ENCODE data around the gene LRRC75A. TPM values are rescaled to one million over a fixed set of nuclear protein-coding genes. Genes with fewer than 3 reads are reported as not detected.
"Not testable (repeated sequence)": the region's sequence is repeated elsewhere in the genome, so short reads cannot be mapped to it uniquely, and the experiment has no call there.

Gene LRRC75A
- total RNA-seq, 1 donor from 2014 or later: 1.2 TPM

GRCh38 chr17:16452268-16452667, 39.7 kb downstream of the LRRC75A start:
- not testable (repeated sequence) for DNase-seq (ENCODE audit: low read depth in 2 of 2)

GRCh38 chr17:16450028-16450427, 42.0 kb downstream of the LRRC75A start:
- DNase-seq (ENCODE audit: low read depth in 2 of 2): no peak

- no peak for DNase-seq (ENCODE audit: low read depth in 2 of 2)
Observed at GRCh38 chr17:16449121-16449570, 42.8 kb downstream of the LRRC75A start.

- DNase-seq (ENCODE audit: low read depth in 2 of 2): no peak
Observed at GRCh38 chr17:16448490-16448889, 43.5 kb downstream of the LRRC75A start.

- no peak for DNase-seq (ENCODE audit: low read depth in 2 of 2)
Observed at GRCh38 chr17:16447676-16448075, 44.3 kb downstream of the LRRC75A start.

GRCh38 chr17:16446338-16446983, 45.5 kb downstream of the LRRC75A start:
- DNase-seq (ENCODE audit: low read depth in 2 of 2): no peak

- DNase-seq (ENCODE audit: low read depth in 2 of 2): no peak
Observed at GRCh38 chr17:16444258-16444886, 47.6 kb downstream of the LRRC75A start.

- no peak for DNase-seq (ENCODE audit: low read depth in 2 of 2)
Observed at GRCh38 chr17:16443511-16444257, 48.3 kb downstream of the LRRC75A start.

- no peak for DNase-seq (ENCODE audit: low read depth in 2 of 2)
Observed at GRCh38 chr17:16442594-16443510, 49.1 kb downstream of the LRRC75A start.

- no peak for DNase-seq (ENCODE audit: low read depth in 2 of 2)
Observed at GRCh38 chr17:16442141-16442540, 49.9 kb downstream of the LRRC75A start.

- no peak for DNase-seq (ENCODE audit: low read depth in 2 of 2)
Observed at GRCh38 chr17:16440901-16441629, 50.9 kb downstream of the LRRC75A start.

- DNase-seq (ENCODE audit: low read depth in 2 of 2): not testable (repeated sequence)
Observed at GRCh38 chr17:16440354-16440753, 51.6 kb downstream of the LRRC75A start.

GRCh38 chr17:16439811-16440351, 52.1 kb downstream of the LRRC75A start:
- DNase-seq (ENCODE audit: low read depth in 2 of 2): peak in 1 of 2 donors; percentile 43

- DNase-seq (ENCODE audit: low read depth in 2 of 2): peak in 1 of 2 donors; percentile 37
Observed at GRCh38 chr17:16439303-16439791, 52.6 kb downstream of the LRRC75A start.

- peak; percentile 99 to 100 for DNase-seq (ENCODE audit: low read depth in 2 of 2)
Observed at GRCh38 chr17:16438557-16439302, 53.3 kb downstream of the LRRC75A start.

- DNase-seq (ENCODE audit: low read depth in 2 of 2): no peak
Observed at GRCh38 chr17:16438173-16438556, 53.8 kb downstream of the LRRC75A start.

- DNase-seq (ENCODE audit: low read depth in 2 of 2): no peak
Observed at GRCh38 chr17:16437083-16437482, 54.9 kb downstream of the LRRC75A start.

- no peak for DNase-seq (ENCODE audit: low read depth in 2 of 2)
Observed at GRCh38 chr17:16435925-16436886, 55.8 kb downstream of the LRRC75A start.
